Heart left ventricle (tissue), 13 donors: Measurements from ENCODE around the gene C16orf95.

Source experiments
- CTCF ChIP-seq, 12 donors: fragments of 200-600 bp; sonication (generic) in 4 of 12; IDR thresholded peaks; one replicate each; pipeline versions ENCODE4 v1.5.0 to v1.8.0; 2018 to 2022; ENCODE audit warnings: antibody characterized with exemption in 12 of 12, mild to moderate bottlenecking in 5 of 12
- POLR2A ChIP-seq, 2 donors: fragments of 450-650 bp; IDR thresholded peaks; one replicate each; pipeline ENCODE4 v1.6.1; 2017; ENCODE audit warnings: antibody characterized with exemption in 2 of 2, mild to moderate bottlenecking in 2 of 2, moderate library complexity in 2 of 2
- donor health status: ischemic (EF 13 %, LVEDD 7.1; RV severe dilation, severe dysfunction).
- donor health status: DM: no; HTN: yes; CAD: no.
- donor health status: DM: no; HTN: no; CAD: no.
- donor health status: ischemic (EF 25% LVEDD 6.9; RV normal size, moderate dysfunction).
- donor health status: ischemic (EF 25% LVEDD 5.7; RV mildly dilated, moderate dysfunction).
- donor health status: ischemic (EF 35%, LVEDD 5.7; RV mildly dilated, moderate dysfunction).
- donor health status: nonischemic (EF 11% LVEDD 7.7; RV severe dilation, severe dysfunction).
- donor health status: DM: yes; HTN: yes; CAD: no.
- donor health status: PGD.
- donor health status: ischemic (EF 29% LVEDD 5.4; RV normal size, mild dysfunction).
- donor health status: nonischemic (EF 23%, LVEDD 6.1; RV moderate dilation, normal function).

- TF ChIP-seq CTCF (IDR thresholded peaks at IDR 0.05) (no peak), POLR2A (IDR thresholded peaks at IDR 0.05) (no peak)
Measured at GRCh38 chr16:87336434-87337240, 19.4 kb upstream of the C16orf95 start.
